CD4-positive, alpha-beta T cell treated with Interleukin-17A for 4 hours (primary cell): Measurements from ENCODE around the gene PCDH9.

Experiments
- DNase-seq: peaks from one replicate; pipeline ENCODE4 v3.0.0-alpha.2; 2020; ENCODE audit warnings: mixed read lengths

PCDH9 gene

GRCh38 chr13:66962953-66963352 lies 267.2 kb downstream of the PCDH9 start:
- DNase-seq, result no peak

DNA sequence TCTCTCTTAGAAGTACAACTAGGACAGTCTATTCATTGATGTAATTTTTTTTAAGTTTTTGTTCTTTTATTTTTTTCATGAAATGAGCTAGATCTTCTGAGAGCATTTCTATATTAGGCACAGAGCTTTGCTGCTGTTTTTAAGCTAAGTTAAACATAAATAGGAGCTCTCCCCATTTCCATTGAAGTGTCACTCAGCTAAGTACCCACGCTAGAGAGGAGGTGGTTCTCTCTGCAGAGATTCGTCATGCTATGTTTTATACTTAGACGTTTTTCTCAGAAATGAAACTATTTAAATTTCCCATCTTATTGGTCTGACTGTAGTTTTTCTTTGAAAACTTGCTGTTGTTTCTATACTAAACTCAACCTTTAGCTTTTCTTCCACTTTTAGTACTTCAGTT lies 271.5 kb downstream of the PCDH9 start:
- no peak for DNase-seq

GRCh38 chr13:66952507-66952906 lies 277.6 kb downstream of the PCDH9 start:
- DNase-seq, result no peak

GRCh38 chr13:66951426-66951825 lies 278.7 kb downstream of the PCDH9 start:
- DNase-seq, result no peak

DNA sequence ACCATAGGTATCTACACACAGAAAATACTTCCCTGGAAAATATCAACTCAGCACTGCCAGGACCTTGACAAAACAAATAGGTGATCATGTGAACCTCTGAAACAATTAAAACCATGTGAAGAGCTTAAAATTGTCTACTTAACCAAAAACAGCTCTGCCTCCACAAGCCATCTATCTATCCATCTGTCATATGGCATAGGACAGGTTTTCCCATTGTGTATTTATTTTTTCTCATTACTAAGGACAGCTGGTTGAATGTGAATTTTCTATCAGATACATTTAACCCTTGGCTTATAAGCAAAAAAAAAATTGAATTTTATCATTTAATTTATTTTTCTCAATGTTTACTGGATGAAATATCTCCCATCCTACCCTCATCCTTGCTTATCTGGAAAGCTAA lies 279.5 kb downstream of the PCDH9 start:
- DNase-seq, result no peak

GRCh38 chr13:66948910-66949309 lies 281.2 kb downstream of the PCDH9 start:
- DNase-seq, result no peak

- no peak for DNase-seq
Measured at GRCh38 chr13:66943530-66943929, 286.6 kb downstream of the PCDH9 start.

GRCh38 chr13:66940113-66940512 lies 290.0 kb downstream of the PCDH9 start:
- DNase-seq, result no peak

DNA sequence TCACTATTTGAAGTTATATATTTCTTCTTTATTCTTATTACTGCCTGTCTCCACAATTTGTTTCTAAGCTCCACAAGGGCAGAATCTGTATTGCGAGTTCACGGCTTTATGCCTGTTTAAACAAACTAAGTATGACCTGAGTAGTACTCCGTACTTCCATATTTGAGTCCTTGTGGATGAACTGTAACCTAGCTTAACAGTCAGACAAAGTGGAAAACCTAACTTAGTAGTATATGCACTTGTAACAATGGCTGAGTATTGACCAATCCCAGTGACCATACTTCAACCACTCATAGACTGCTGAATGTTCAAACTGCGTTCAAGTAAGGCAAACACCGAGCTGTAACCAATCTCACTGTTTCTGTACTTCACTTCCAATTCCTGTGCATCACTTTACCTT lies 292.7 kb downstream of the PCDH9 start:
- no peak for DNase-seq

- no peak for DNase-seq
Measured at GRCh38 chr13:66933994-66934393, 296.1 kb downstream of the PCDH9 start.

- DNase-seq, result no peak
Measured at GRCh38 chr13:66933527-66933926, 296.6 kb downstream of the PCDH9 start.

DNA sequence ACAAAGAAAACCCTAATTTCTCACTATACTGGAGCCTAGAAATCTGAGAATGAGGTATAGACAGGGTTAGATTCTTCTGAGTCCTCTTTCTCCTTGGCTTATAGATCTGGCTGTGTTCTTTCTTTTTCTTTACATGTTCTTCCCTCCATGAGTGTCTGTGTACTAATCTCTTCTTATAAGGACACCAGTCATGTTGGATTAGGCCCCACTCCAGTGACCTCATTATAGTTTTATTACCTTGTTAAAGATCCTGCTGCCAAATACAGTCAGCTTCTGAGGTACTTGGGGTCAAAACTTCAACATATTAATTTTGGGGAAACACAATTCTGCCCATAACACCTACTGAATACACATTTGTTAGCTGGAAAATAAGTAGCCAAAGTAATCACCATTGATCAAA lies 302.6 kb downstream of the PCDH9 start:
- no peak for DNase-seq

DNA sequence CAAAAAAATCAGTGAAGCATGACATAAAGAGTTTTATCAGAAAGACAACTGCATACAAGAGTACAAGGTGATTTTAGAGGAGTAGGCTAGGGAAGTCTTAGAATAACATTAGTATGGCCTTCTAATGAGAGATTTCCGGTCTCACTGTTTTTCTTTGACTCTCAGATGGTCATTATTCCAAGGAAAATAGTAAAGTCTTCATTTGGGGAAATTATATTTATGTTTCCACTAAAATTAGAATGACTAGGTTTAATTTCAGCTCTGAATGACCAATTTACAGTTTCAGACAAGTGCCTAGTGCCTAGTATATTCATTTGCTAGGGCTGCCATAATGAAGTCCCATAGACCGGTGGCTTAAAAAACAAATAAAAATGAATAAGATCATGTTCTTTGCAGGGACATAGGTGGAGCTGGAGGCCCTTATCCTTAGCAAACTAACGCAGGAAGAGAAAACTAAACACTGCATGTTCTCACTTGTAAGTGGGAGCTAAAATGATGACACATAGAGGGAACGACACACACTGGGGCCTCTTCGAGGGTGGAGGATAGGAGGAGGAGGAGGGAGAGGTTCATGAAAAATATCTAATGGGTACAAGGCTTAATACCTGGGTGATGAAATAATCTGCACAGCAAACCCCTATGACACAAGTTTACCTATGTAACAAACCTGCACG lies 303.1 kb downstream of the PCDH9 start:
- DNase-seq, result no peak

DNA sequence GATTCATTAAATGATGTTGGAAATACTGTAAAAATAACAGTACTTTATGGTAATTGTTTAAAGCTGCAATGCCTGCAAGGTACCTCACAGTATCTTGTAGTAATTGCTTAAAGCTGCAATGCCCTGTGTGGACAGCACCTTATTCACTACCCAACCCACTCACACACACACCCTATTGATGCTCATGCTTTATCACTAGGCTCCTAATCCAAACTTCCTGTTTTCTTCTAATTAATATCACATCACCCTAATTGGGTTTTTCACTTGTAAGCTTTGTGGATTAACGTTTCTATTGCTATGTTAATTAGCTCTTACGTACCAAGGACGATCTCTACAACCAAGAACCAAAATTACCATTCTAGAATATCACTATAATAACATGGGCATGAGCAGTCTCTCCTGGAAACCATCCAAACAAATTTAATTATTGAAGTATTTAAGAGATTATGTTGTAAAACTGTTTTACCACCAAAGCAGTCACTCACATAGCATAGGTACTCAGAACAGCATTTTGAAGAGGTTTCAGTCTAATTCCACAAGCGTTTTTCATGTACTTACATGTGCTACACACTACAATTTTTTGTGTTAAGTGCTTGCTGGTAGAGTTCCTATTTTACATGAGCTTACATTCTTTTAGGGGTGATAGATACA lies 303.8 kb downstream of the PCDH9 start:
- DNase-seq, result no peak

DNA sequence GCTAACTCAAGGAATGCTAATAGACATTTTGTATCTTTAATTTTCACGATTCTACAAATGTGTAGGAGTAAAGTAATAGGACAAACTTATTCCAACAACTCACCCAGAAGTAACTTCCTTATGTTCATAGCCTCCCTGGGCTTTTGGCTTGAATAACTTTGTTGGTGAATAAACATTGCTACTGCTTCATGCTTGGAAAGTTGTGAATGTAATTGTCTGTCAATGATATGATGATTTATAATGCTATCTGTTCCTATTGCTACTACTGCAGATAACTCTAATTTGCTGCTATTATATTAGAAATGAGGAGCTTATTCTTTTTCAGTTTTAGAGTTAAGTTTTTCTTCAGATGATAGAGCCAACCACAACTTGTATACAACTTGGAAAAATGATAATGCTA lies 307.7 kb downstream of the PCDH9 start:
- no peak for DNase-seq

GRCh38 chr13:66921437-66921836 lies 308.7 kb downstream of the PCDH9 start:
- DNase-seq, result no peak

DNA sequence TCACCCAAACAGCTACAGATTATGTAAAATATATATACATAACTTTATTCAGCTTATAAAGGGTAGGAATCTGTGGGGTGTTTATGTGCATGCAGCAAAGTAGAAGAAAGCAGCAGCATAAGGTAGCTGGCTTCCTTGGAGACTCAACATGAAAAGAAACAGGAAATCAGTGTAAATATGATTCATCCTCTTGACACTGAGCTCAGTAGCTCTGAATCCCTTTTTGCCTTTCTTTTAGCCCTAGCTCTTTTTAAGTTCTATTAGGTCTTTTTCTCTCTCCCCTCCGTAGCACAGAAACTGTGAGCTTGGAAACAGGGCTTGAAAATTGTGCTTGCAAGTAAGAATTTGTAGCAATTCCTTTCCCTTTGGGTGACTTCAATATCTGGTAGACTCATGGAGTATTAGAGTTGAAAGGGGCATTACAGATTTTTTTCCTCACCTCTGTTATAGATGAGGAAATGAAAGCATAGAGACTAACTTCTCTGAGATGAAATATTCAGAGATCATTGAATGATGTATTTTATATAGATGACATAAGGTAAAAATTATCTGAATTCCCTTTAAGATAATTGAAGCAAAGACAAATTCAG lies 314.4 kb downstream of the PCDH9 start:
- DNase-seq, result no peak

DNA sequence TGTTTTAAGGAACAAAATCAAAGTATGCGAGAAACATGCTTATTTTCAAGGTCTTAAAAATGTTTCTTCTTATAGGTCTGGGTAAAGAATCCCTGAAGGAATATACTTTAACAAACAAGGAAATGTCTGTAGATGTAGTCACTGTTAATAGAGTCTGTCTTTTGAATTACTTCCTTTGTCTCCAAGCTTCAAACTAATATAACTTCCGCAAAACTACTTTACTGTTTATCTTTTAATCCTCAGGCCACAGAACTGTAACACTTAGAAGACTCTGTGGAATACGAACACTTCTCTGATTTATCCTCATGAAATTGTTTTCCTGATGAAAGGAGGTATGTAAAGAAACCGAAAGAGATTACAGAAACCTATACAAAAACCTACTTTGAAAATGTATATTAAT lies 316.0 kb downstream of the PCDH9 start:
- DNase-seq, result no peak

GRCh38 chr13:66911411-66911939 lies 318.7 kb downstream of the PCDH9 start:
- DNase-seq, result no peak

- DNase-seq, result no peak
Measured at GRCh38 chr13:66899955-66900354, 330.2 kb downstream of the PCDH9 start.

DNA sequence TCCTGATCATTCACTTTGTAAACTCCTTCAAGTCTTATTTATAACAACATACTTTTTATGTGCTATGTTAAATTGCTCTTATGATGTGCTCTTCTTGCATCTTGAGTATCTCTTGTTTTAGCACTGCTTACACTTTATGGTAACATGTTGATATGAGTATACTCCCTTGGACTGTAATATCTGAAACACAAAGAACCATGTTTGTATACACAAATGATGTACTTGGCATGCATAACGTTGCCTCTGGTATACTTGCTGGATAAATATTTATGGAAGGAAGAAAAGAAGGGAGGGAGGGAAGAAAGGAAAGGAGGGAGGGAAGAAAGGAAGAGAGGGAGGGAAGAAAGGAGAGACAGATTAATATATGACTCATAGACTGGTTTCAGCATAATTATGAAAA lies 333.2 kb downstream of the PCDH9 start:
- DNase-seq, result no peak

DNA sequence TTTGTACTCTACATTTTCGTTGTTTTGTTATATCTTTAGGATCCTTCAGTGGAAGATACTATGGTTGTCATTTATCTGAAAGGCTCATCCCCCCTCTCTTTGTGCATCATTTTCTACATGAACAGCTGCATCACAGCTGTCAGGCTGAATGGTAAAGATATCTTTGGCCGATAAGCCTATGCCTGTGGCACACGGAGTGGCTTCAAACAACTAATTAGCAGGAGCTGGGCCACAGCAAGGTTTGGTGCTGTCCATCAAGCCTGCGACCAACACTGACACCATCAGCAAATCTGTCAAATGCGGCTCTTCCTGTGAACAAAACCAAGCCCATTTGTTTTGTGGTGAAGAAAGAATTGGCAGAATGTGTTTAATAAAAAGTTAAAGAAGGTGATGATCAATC lies 334.4 kb downstream of the PCDH9 start:
- DNase-seq, result no peak

DNA sequence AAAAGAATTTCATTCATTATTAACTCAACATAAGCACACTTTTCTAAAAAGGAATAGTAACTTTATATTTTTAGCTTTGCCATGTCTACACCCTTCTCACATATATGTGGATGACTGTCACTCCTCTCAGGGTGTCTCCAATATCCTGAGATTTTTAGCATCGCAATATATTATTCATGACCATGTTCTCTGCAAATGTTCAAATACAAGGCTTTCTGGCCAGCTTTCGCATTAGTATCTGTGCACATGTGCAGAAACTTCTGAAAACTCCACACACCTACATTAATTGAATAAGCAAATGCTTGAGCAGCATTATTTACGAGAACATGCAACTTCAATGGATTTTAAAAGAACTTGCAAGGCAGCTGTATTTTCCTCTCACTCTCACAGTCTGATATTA lies 334.8 kb downstream of the PCDH9 start:
- no peak for DNase-seq

GRCh38 chr13:66888698-66889097 lies 341.4 kb downstream of the PCDH9 start:
- DNase-seq, result no peak
